OCI-LY7 (cell line): ENCODE measurements around the gene GHDC. TPM values are rescaled to one million over a fixed set of nuclear protein-coding genes. Genes with fewer than 3 reads are reported as not detected.

Experiments used
- BruUV-seq: library from RNA; stranded (reverse); fragments of 400-500 nt; replicated peaks from 2 replicates; lab custom pipeline; 2021; lab: Mats Ljungman, UMichigan
- CTCF ChIA-PET: fragments of 300-600 bp; sonication (Branson Sonifier 250); formaldehyde crosslinking; loops from one replicate; lab custom pipeline; 2022; ENCODE audit warnings: antibody characterized with exemption; ENCODE audit not compliant: unreplicated experiment; lab: Charles Lee
- POLR2A ChIA-PET: fragments of 300-600 bp; sonication (Branson Sonifier 250); formaldehyde crosslinking; loops from one replicate; lab custom pipeline; 2022; ENCODE audit warnings: antibody characterized with exemption; lab: Charles Lee
- DNase-seq: peaks from one replicate; pipeline ENCODE4 v3.0.0-alpha.2; 2015; ENCODE audit warnings: low spot score
- H2AFZ ChIP-seq: fragments of 200-600 bp; sonication (generic), shearing (Covaris generic); 2 replicates; pipeline ENCODE4 v1.6.1; 2014; ENCODE audit warnings: mild to moderate bottlenecking, antibody characterized with exemption, low read length, moderate library complexity
- H3K27ac ChIP-seq: fragments of 200-600 bp; sonication (generic); 2 replicates; pipeline ENCODE4 v1.5.1; 2014; ENCODE audit warnings: mixed run types, low read depth, mild to moderate bottlenecking, moderate library complexity, low read length, inconsistent platforms; ENCODE audit not compliant: poor library complexity, severe bottlenecking
- H3K36me3 ChIP-seq: fragments of 200-600 bp; sonication (generic); 2 replicates; pipeline ENCODE4 v1.6.1; 2014; ENCODE audit warnings: mild to moderate bottlenecking, antibody characterized with exemption, low read length, moderate library complexity, mixed read lengths; ENCODE audit not compliant: insufficient read depth
- H3K4me1 ChIP-seq: fragments of 200-600 bp; sonication (generic); 2 replicates; pipeline ENCODE4 v1.5.1; 2014; ENCODE audit warnings: mild to moderate bottlenecking, low read length; ENCODE audit not compliant: insufficient read depth, poor library complexity, severe bottlenecking
- H3K4me2 ChIP-seq: fragments of 200-600 bp; sonication (generic); 2 replicates; pipeline ENCODE4 v1.6.1; 2014; ENCODE audit warnings: mild to moderate bottlenecking, low read length
- H3K4me3 ChIP-seq: fragments of 200-600 bp; sonication (generic); 2 replicates; pipeline ENCODE4 v1.5.1; 2014; ENCODE audit warnings: mild to moderate bottlenecking, low read depth, low read length; ENCODE audit not compliant: poor library complexity, severe bottlenecking
- H3K79me2 ChIP-seq: fragments of 200-600 bp; sonication (generic); 2 replicates; pipeline ENCODE4 v1.6.1; 2016; ENCODE audit warnings: low read depth, mild to moderate bottlenecking, low read length, moderate library complexity, mixed read lengths; ENCODE audit not compliant: insufficient read depth
- H3K9me2 ChIP-seq: fragments of 200-600 bp; sonication (generic); 2 replicates; pipeline ENCODE4 v1.6.1; 2016; ENCODE audit warnings: mild to moderate bottlenecking, low read length, mixed read lengths; ENCODE audit not compliant: insufficient read depth
- H3K9me3 ChIP-seq: fragments of 200-600 bp; sonication (generic); 2 replicates; pipeline ENCODE4 v1.6.1; 2014; ENCODE audit warnings: mild to moderate bottlenecking, mixed run types, low read length, mixed read lengths
- H4K20me1 ChIP-seq: fragments of 200-600 bp; sonication (generic); 2 replicates; pipeline ENCODE4 v1.6.1; 2014; ENCODE audit warnings: mild to moderate bottlenecking, antibody characterized with exemption, low read length, moderate library complexity, mixed read lengths; ENCODE audit not compliant: insufficient read depth
- CTCF ChIP-seq: fragments of 200-600 bp; sonication (generic); conservative IDR thresholded peaks from 2 replicates; pipeline ENCODE4 v1.5.1; 2014; ENCODE audit warnings: mild to moderate bottlenecking, antibody characterized with exemption, low read length, moderate library complexity, mixed read lengths
- EZH2phosphoT487 ChIP-seq: fragments of 200-600 bp; sonication (generic); IDR thresholded peaks from 2 replicates; pipeline ENCODE4 v1.6.1; 2018; ENCODE audit warnings: low read depth, borderline replicate concordance, mild to moderate bottlenecking, mixed run types, antibody characterized with exemption, low read length, moderate library complexity, mixed read lengths
- intact Hi-C: fragments of 100-400 bp; cut with micrococcal nuclease; formaldehyde crosslinking; loops from one replicate; pipeline ENCODE4 v1.10.0; 2022; ENCODE audit not compliant: unreplicated experiment
- total RNA-seq, 2 experiments: library from RNA; depleted of rRNA in 1 of 2; stranded (reverse); fragments of >200 nt in 1 of 2; shearing (Covaris generic) in 1 of 2; gene quantifications; 2 replicates each; pipeline ENCODE4 v1.2.3, GENCODE V29; 2014 to 2022

The GHDC gene
- total RNA-seq, 2 experiments from 2014 or later: 30.0 to 33.2 TPM

GRCh38 chr17:42236760-42237159, 42.5 kb upstream of the GHDC start:
- Histone ChIP-seq H3K27ac (no peak overlapping the region), H3K36me3 (no peaks in the 10 kb centered on the region), H3K4me1 (no peaks in the 10 kb centered on the region), H3K9me3 (no peaks in the 10 kb centered on the region), H3K4me2 (no peak overlapping the region), H3K79me2 (no peaks in the 10 kb centered on the region), H3K4me3 (no peak overlapping the region), H2AFZ (no peak overlapping the region), H3K9me2 (no peaks in the 10 kb centered on the region), H4K20me1 (no peaks in the 10 kb centered on the region)
- no peak for TF ChIP-seq EZH2phosphoT487
- TF ChIP-seq CTCF: no peak
- POLR2A ChIA-PET: no interaction called here
- intact Hi-C loops: no loop called here
- no TSS peak for BruUV-seq
- CTCF ChIA-PET: no interaction called here
- DNase-seq: no peak

- H3K9me3 ChIP-seq: no peaks in the 10 kb centered on the region
- H3K79me2 ChIP-seq: no peaks in the 10 kb centered on the region
- TF ChIP-seq CTCF (no peak), EZH2phosphoT487 (no peak)
- H3K36me3 ChIP-seq: no peaks in the 10 kb centered on the region; the same call in 1 of the 2 replicates
- intact Hi-C loops: no loop called here
- no peaks in the 10 kb centered on the region for H3K4me1 ChIP-seq
- no peak overlapping the region for H2AFZ ChIP-seq
- H3K27ac ChIP-seq: no peak overlapping the region
- ChIA-PET POLR2A (no interaction called here), CTCF (no interaction called here)
- no peak overlapping the region for H3K4me3 ChIP-seq
- no peaks in the 10 kb centered on the region for H3K9me2 ChIP-seq
- no peaks in the 10 kb centered on the region for H4K20me1 ChIP-seq
- BruUV-seq: no TSS peak
- DNase-seq: no peak
- H3K4me2 ChIP-seq: no peak overlapping the region
Observed at GRCh38 chr17:42233994-42234393, 39.7 kb upstream of the GHDC start.

- DNase-seq: no peak
- no peaks in the 10 kb centered on the region for H3K79me2 ChIP-seq
- no peaks in the 10 kb centered on the region for H4K20me1 ChIP-seq
- POLR2A ChIA-PET: no interaction called here
- no peaks in the 10 kb centered on the region for H3K9me2 ChIP-seq
- CTCF ChIA-PET: no interaction called here
- no peak overlapping the region for H3K4me3 ChIP-seq
- no peak overlapping the region for H3K27ac ChIP-seq
- intact Hi-C loops: no loop called here
- no peak overlapping the region for H3K4me2 ChIP-seq
- no peaks in the 10 kb centered on the region; the same call in 1 of the 2 replicates for H3K36me3 ChIP-seq
- no peaks in the 10 kb centered on the region for H3K4me1 ChIP-seq
- H3K9me3 ChIP-seq: no peaks in the 10 kb centered on the region
- BruUV-seq: no TSS peak
- no peak for TF ChIP-seq EZH2phosphoT487
- no peak for TF ChIP-seq CTCF
- no peak overlapping the region for H2AFZ ChIP-seq
Observed at GRCh38 chr17:42233156-42233555, 38.9 kb upstream of the GHDC start.
